ENCODE data around the gene AQP12B. TPM values are rescaled to one million over a fixed set of nuclear protein-coding genes. Genes with fewer than 3 reads are reported as not detected.

AQP12B gene
- total and polyA plus RNA-seq, 9 of the 15 experiments (the other 6 are each of a cell fraction or from before 2014, with no cell fraction given), result not detected

DNA sequence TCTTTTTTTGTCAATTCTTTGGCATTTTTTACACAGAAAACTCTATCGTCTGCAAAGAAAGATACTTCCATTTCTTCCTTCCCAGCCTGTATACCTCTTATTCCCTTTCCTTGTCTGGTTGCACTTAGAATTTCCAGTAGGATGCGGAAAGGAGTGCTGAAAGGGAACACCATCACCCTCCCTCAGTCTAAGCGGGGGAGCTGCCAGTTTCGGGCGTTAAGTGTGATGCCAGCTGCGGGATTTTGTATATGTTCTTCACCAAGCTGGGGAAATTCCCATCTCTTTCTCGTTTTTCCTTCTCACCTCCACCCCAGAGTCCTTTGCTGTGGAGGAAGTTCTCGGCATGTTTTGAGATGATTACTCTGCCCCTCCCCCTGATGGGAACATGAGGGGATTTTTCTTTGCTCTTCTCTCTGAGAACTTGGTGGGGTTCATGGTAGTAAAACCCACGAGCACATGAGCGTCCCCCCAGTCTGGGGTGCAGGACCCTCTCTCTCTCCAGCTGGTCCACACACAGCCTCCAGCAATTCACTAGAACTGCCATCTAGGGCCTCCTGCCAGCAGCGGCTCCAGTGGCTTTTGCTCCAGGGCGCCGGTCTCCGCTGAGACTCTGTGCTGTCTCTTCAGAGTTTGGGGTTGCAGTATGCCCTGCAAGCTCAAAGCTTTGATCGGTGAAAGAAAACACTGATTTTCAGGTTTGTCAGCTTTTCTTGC lies 24.5 kb upstream of the AQP12B start (continued):
- TF ChIP-seq, protein P1, sequence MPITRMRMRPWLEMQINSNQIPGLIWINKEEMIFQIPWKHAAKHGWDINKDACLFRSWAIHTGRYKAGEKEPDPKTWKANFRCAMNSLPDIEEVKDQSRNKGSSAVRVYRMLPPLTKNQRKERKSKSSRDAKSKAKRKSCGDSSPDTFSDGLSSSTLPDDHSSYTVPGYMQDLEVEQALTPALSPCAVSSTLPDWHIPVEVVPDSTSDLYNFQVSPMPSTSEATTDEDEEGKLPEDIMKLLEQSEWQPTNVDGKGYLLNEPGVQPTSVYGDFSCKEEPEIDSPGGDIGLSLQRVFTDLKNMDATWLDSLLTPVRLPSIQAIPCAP (CRISPR knock-in tag; IDR thresholded peaks at IDR 0.05; ENCODE audit: borderline replicate concordance), result no peak
- TF ChIP-seq STAT6 (CRISPR knock-in tag; IDR thresholded peaks at IDR 0.05) (no peak), MECOM (CRISPR knock-in tag; IDR thresholded peaks at IDR 0.05) (no peak), TCF3 (CRISPR knock-in tag; IDR thresholded peaks at IDR 0.05) (no peak), ZNF507 (tag; conservative IDR thresholded peaks at IDR 0.05) (no peak), ZNF408 (CRISPR knock-in tag; IDR thresholded peaks at IDR 0.05; ENCODE audit: low read depth) (no peak)
- TF ChIP-seq, protein P2, sequence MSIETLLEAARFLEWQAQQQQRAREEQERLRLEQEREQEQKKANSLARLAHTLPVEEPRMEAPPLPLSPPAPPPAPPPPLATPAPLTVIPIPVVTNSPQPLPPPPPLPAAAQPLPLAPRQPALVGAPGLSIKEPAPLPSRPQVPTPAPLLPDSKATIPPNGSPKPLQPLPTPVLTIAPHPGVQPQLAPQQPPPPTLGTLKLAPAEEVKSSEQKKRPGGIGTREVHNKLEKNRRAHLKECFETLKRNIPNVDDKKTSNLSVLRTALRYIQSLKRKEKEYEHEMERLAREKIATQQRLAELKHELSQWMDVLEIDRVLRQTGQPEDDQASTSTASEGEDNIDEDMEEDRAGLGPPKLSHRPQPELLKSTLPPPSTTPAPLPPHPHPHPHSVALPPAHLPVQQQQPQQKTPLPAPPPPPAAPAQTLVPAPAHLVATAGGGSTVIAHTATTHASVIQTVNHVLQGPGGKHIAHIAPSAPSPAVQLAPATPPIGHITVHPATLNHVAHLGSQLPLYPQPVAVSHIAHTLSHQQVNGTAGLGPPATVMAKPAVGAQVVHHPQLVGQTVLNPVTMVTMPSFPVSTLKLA (conservative IDR thresholded peaks at IDR 0.05), result no peak
